ENCODE data around the gene S100P. TPM values are rescaled to one million over a fixed set of nuclear protein-coding genes. Genes with fewer than 3 reads are reported as not detected.
"Not testable (repeated sequence)": the region's sequence is repeated elsewhere in the genome, so short reads cannot be mapped to it uniquely, and the experiment has no call there.

The S100P gene
- 0.30 TPM for polyA plus RNA-seq (2013, experiment 1 of 2; ENCODE audit: insufficient read length)
- not detected for polyA plus RNA-seq (2013, experiment 2 of 2; ENCODE audit: insufficient read length)

GRCh38 chr4:6693231-6694176, at the start of gene S100P:
Gene S100P (plus strand): TSS chr4:6693878. CDS start chr4:6693933, 55 bp downstream.
- peak; percentile 17 for DNase-seq

DNA sequence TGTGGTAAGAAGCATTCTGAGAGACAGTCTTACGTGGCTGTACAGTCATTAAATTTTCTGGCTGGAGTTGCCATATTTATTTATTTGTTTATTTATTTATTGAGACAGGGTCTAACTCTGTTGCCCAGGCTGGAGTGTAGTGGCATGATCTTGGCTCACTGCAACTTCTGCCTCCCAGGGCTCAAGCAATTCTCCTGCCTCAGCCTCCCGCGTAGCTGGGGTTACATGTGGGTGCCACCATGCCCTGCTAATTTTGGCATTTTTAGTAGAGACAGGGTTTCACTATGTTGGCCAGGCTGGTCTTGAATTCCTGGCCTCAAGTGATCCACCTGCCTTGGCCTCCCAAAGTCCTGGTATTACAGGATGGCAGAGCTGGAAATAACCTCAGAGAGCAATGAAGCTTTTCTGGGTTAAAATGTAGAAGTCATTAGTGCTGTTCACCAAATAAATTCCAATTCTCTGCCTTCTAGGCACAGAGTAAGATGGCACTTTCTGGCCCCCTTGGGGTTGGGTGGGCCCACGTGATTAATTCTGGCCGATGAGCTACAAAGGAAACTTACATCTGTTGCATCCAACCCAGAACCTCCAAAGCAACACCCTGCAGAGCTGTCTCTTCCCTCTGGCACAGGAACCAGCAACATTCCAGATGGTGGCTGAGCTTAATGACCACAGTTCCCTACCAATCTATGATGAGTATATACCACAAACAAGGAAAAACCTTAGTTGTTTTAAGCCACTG, 48.7 kb upstream of the S100P start:
- no peak for DNase-seq

GRCh38 chr4:6647169-6647568, 46.5 kb upstream of the S100P start:
- no peak for DNase-seq

DNA sequence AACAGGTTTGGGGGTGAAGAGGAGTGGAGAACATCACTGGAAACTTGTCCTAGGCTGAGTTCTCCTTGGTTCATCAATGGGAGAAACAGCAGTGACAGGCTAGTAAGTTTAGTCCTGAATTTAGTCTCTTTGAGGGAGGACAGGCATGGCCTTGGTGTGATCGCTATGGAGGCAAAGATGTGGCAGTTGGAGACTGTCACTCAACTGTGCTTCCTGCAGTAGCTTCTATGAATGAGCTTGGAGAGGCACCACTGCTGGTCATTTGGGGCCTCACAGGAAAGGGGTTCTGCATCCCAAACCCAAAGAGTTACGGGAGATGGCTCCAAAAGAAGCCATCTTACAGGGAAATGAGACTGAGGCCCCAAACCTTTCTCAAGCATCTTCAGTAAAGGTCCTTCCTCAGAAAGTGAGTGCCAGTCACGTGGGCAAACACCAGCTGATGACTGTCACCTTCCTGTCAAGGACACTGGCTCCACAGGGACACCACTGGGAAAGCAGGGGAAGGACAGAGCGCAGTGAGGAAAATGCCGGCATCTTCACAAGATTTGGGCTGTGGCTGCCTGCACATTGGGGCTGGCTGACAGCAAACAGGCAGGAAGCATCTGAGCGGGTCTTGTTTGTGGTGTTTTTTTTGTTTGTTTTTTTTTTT, 46.0 kb upstream of the S100P start:
- no peak for DNase-seq

- no peak for DNase-seq
Measured at GRCh38 chr4:6649216-6649615, 44.5 kb upstream of the S100P start.

DNA sequence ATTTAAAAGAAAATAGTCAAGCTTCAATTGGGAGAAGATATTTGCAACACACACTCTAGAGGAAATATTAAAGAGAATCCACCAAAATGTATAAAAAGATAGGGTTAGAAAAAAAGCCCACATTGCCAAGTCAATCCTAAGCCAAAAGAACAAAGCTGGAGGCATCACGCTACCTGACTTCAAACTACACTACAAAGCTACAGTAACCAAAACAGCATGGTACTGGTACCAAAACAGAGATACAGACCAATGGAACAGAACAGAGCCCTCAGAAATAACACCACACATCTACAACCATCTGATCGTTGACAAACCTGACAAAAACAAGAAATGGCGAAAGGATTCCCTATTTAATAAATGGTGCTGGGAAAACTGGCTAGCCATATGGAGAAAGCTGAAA, 39.5 kb upstream of the S100P start:
- DNase-seq: not testable (repeated sequence)

DNA sequence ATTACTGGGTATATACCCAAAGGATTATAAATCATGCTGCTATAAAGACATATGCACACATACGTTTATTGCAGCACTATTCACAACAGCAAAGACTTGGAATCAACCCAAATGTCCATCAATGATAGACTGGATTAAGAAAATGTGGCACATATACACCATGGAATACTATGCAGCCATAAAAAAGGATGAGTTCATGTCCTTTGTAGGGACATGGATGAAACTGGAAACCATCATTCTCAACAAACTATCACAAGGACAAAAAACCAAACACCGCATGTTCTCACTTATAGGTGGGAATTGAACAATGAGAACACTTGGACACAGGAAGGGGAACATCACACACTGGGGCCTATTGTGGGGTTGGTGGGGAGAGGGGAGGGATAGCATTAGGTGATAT, 38.4 kb upstream of the S100P start:
- DNase-seq: not testable (repeated sequence)

DNA sequence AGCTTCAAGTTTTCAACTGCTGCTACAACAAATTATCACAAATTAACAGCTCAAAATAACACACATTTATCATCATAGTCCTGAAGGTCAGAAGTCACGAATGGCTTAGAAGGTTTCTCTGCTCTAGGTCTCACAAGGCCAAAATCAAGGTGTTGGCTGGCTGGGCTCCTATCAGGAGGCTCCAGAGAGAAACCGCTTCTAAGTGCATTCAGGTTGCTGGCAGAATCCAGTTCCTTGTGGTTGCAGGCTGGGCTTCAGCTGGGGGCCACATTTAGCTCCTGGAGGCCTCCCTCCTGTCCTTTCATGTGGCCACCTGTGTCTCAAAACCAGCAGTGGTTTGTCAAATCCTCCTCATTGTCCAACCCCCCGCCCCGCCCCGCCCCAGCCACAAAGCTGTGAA, 37.8 kb upstream of the S100P start:
- no peak for DNase-seq

DNA sequence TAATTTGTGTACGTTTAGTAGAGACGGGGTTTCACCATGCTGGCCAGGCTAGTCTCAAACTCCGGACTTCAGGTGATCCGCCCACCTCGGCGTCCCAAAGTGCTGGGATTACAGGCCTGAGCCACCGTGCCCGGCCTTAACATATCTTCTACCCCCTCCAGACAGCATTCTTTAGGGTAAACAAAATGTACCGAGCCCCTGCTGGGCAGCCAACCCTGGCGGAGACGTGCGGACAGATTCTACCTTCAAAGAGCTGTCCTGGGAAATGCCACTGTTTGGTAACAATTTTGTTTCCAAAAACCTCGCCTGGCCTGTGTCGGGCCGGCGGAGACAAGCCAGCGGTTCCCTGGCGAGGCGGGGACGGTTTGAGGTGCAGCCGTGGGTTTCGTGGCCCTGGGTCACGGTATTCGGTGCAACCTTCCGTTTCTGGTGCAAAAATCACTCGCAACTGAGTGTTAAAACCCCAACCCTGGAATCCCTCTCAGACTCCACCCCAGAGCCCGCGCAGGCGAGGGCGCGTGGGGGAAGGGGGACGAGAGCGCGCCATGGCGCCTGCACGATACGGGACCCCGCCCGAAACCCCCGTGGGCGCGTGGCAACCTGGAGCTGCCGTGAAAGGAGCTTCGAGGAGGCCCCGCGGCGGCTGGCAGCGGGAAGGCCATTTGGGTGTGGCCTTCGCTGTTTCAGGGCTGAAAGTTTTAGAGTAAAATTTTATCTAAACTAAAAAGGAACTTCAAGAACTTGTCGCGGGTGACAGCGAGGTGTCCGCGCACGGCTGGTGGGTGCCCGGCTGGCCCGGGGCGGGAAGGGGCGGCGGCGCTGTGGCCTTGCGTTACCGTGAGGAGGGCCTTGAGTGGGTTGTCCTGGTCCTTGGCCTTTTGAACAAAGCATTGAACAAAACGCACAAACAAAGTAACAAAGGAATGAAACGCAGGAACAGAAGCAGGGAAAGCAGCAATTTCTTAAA, 36.2 kb upstream of the S100P start:
- DNase-seq: no peak

- no peak for DNase-seq
Measured at GRCh38 chr4:6658209-6658595, 35.5 kb upstream of the S100P start.

DNA sequence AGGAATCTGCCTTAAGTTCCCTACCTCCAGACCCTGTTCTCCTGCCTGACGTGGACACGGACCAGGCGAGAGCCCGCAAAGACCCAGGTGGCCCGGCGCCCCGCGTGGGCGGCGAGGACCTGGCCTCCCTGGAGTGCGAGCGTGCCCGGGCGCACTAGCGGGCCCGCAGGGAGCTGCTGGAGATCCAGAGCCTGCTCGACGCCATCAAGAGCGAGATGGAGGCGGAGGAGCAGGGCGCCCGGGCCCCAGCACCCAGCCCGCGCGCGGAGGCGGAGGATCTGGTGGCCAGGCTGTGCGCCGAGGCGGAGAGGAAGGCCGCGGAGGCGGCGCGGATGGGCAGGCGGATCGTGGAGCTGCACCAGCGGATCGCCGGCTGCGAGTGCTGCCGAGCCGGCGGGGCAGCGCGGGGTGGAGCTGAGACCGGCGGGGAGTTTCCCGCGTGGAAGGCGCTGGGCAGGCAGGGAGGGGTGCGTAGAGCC, 35.0 kb upstream of the S100P start:
- peak; percentile 47 for DNase-seq

GRCh38 chr4:6659897-6660296, 33.8 kb upstream of the S100P start:
- peak; percentile 25 for DNase-seq

- no peak for DNase-seq
Measured at GRCh38 chr4:6660430-6660829, 33.2 kb upstream of the S100P start.

DNA sequence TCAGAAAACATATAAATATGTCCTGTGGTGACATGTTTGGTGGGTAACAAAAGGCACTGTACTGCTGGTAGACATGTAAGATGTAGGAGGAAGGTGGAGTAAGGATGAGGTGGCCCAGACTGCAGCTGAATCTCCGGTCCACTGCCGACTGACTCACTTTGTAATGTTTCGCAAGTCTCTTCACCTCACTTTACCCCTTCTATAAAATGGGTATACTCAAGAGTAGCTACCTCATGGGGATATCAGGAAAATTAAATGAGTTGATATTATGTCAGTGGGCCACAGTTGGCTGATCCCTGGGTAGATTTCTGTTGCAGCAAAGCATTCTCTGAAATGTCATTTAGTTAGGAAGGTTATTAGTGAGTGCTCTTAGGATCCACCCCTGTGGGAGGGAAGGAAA, 31.1 kb upstream of the S100P start:
- DNase-seq: no peak

DNA sequence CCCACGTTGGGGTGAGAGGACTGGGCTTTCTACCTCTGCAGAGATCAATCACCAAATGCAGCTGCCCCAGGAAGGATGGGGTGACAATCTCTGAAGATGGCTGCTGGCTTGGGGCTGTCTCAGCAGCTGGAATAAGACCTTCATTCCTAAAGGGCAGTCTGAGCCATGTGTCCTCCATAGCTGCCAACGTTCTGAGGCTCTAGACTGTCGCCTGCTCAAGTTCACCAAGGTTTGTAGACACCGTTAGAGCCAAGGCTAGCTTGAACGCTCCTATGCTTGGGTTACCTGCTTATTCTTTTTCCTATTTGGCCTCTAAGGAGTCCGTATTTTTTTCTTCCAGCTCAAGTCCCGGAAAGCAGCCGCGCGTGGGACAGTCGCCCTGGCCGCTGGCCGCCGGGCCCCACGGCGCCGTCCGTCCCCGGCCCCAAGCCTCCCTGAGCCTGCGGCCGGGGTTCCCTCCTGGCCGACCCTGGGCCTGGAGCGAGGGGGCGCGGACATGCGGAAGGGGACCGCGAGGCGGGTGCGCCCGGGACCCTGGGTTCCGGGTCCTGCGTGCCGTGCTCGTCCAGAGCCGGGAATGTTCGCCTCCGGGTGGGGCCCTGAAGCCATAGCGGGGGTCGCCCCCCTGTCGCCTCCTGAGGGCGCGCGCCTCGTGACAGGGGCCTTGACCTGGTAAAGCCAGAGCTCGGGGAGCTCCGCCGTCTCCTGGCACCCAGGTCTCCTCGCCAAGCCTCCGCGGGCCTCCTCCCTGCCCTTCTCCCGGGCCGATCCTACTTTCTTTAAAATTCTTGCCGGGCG, 29.9 kb upstream of the S100P start:
- DNase-seq: no peak

- DNase-seq: no peak
Measured at GRCh38 chr4:6665320-6665654, 28.4 kb upstream of the S100P start.

DNA sequence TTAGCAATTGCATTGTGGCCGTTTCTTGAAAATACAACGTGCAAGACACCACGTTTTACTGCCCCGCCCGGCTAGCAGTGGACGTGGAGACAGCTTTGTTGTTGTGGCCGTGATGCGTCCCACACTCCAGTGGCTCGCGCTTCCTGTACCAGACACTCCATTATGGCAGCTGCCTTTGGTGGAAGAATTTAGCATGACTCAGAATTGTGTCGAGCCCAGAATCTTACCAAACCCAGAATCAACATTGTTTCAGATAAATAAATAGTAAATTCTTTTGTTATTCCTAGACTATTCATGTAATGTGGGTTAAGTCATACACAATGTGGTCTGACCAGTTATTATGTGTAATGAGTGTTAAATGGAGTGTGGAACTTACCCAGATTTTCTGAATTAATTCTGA, 25.3 kb upstream of the S100P start:
- peak; percentile 88 for DNase-seq

- no peak for DNase-seq
Measured at GRCh38 chr4:6671648-6672047, 22.0 kb upstream of the S100P start.

- DNase-seq: no peak
Measured at GRCh38 chr4:6672131-6672530, 21.5 kb upstream of the S100P start.

GRCh38 chr4:6672541-6673190, 21.0 kb upstream of the S100P start:
- not testable (repeated sequence) for DNase-seq
